22Rv1 (cell line): ENCODE measurements around the gene PHACTR1.

Experiments used
- H3K27ac ChIP-seq: fragments of 450-650 bp; 2 replicates; pipeline ENCODE4 v1.5.1; 2017
- ZFX ChIP-seq: fragments of 450-650 bp; IDR thresholded peaks from 2 replicates; pipeline ENCODE4 v1.6.1; 2017; ENCODE audit warnings: antibody characterized with exemption, borderline replicate concordance
- TF ChIP-seq, protein P1 (sequence below): fragments of 450-650 bp; IDR thresholded peaks from 2 replicates; pipeline ENCODE4 v1.5.1; 2017; ENCODE audit warnings: mild to moderate bottlenecking

PHACTR1 gene

GRCh38 chr6:13072686-13073347 lies 356.2 kb downstream of the PHACTR1 start:
- H3K27ac ChIP-seq: no peak overlapping the region
- TF ChIP-seq, protein P1, sequence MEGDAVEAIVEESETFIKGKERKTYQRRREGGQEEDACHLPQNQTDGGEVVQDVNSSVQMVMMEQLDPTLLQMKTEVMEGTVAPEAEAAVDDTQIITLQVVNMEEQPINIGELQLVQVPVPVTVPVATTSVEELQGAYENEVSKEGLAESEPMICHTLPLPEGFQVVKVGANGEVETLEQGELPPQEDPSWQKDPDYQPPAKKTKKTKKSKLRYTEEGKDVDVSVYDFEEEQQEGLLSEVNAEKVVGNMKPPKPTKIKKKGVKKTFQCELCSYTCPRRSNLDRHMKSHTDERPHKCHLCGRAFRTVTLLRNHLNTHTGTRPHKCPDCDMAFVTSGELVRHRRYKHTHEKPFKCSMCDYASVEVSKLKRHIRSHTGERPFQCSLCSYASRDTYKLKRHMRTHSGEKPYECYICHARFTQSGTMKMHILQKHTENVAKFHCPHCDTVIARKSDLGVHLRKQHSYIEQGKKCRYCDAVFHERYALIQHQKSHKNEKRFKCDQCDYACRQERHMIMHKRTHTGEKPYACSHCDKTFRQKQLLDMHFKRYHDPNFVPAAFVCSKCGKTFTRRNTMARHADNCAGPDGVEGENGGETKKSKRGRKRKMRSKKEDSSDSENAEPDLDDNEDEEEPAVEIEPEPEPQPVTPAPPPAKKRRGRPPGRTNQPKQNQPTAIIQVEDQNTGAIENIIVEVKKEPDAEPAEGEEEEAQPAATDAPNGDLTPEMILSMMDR: no peak
- TF ChIP-seq ZFX: no peak

DNA sequence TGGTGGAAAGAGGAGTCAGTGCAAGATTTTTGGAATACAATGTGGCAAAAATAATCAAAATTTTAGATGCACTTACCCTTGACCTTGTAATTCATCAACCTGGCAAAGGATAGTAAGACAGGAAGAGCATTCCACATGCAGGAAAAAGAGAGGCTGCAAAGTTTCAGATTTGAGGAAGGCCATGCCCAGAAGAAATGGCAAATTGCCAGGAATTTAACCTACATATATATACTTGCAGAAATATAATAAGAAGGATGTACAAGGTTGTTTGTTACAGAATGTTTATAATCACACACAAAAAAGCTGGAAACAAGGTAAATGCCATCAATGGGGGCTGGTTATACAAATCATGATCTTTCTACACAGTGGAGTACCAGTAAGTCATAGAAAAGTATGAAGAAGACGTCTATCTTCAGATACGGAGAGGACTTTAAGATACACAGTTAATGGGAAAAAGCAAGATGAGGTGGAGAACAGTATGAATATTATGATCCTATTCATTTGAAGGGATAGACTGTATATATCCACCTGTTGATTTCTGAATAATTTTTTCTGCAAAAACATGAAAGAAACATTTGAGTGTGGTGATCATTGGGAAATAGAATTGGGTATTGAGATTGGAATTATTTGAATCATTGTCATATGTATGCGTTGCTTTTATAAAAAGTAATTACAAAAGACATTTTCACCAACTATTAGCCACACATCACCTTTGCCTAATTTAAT lies 358.0 kb downstream of the PHACTR1 start:
- TF ChIP-seq, protein P1: no peak
- no peak for TF ChIP-seq ZFX

GRCh38 chr6:13075141-13075845 lies 358.7 kb downstream of the PHACTR1 start:
- TF ChIP-seq, protein P1: no peak
- TF ChIP-seq ZFX: no peak

More for the DNA sequence above, 358.0 kb downstream of the PHACTR1 start:
- H3K27ac ChIP-seq: no peak overlapping the region

GRCh38 chr6:13076575-13076974 lies 360.0 kb downstream of the PHACTR1 start:
- no peak for TF ChIP-seq ZFX
- TF ChIP-seq, protein P1: no peak
- H3K27ac ChIP-seq: no peak overlapping the region

More at GRCh38 chr6:13075141-13075845, 358.7 kb downstream of the PHACTR1 start:
- no peak overlapping the region for H3K27ac ChIP-seq

GRCh38 chr6:13077117-13077516 lies 360.6 kb downstream of the PHACTR1 start:
- TF ChIP-seq, protein P1: no peak
- no peak for TF ChIP-seq ZFX

GRCh38 chr6:13079096-13079723 lies 362.6 kb downstream of the PHACTR1 start:
- no peak overlapping the region for H3K27ac ChIP-seq
- TF ChIP-seq, protein P1: no peak
- no peak for TF ChIP-seq ZFX

More at GRCh38 chr6:13077117-13077516, 360.6 kb downstream of the PHACTR1 start:
- H3K27ac ChIP-seq: no peak overlapping the region
